WTC11 (cell line): ENCODE data around the gene LYRM1. TPM values are rescaled to one million over a fixed set of nuclear protein-coding genes. Genes with fewer than 3 reads are reported as not detected.

Source experiments
- ATAC-seq: fragments of 200-7000 bp; cut with Tn5 transposase; 2 replicates; pipeline ENCODE4 v1.10.0; 2021; ENCODE audit warnings: mild to moderate bottlenecking, moderate library complexity
- CTCF ChIA-PET: fragments of 300-600 bp; sonication (Branson Sonifier 250); formaldehyde crosslinking; loops from one replicate; lab custom pipeline; 2021; ENCODE audit warnings: antibody characterized with exemption; lab: Charles Lee
- POLR2A ChIA-PET: fragments of 350-600 bp; sonication (Branson Sonifier 250); formaldehyde crosslinking; loops from one replicate; lab custom pipeline; 2021; ENCODE audit warnings: antibody characterized with exemption; lab: Charles Lee
- DNase-seq: peaks from one replicate; pipeline ENCODE4 v3.0.0; 2021; ENCODE audit warnings: low spot score
- H3K27ac Mint-ChIP-seq: 2 replicates; pipeline ENCODE4 v1.8.0; 2021; ENCODE audit warnings: mixed read lengths
- H3K27me3 Mint-ChIP-seq: 2 replicates; pipeline ENCODE4 v1.8.0; 2021; ENCODE audit warnings: low read depth, mild to moderate bottlenecking, moderate library complexity, mixed read lengths
- H3K36me3 Mint-ChIP-seq: 2 replicates; pipeline ENCODE4 v1.8.0; 2021; ENCODE audit warnings: mixed read lengths
- H3K4me1 Mint-ChIP-seq: 2 replicates; pipeline ENCODE4 v1.8.0; 2022; ENCODE audit warnings: mixed read lengths
- H3K4me3 Mint-ChIP-seq: 2 replicates; pipeline ENCODE4 v1.8.0; 2021; ENCODE audit warnings: mild to moderate bottlenecking, moderate library complexity, mixed read lengths
- H3K9me3 Mint-ChIP-seq: 2 replicates; pipeline ENCODE4 v1.8.0; 2021; ENCODE audit warnings: mixed read lengths
- CDX4 ChIP-seq: fragments of 250-450 bp; sonication (Bioruptor Pico); IDR thresholded peaks from 2 replicates; pipeline ENCODE4 v1.9.0; 2021; ENCODE audit warnings: moderate library complexity, mild to moderate bottlenecking, inconsistent platforms, borderline replicate concordance
- E2F5 ChIP-seq: sonication (generic); formaldehyde crosslinking; IDR thresholded peaks from 2 replicates; pipeline ENCODE4 v1.8.1; 2022; ENCODE audit warnings: mild to moderate bottlenecking, moderate library complexity, missing genetic modification reagents
- ESRRA ChIP-seq: sonication (generic); formaldehyde crosslinking; IDR thresholded peaks from 2 replicates; pipeline ENCODE4 v1.8.1; 2022; ENCODE audit warnings: mild to moderate bottlenecking, missing genetic modification reagents, borderline replicate concordance
- FOXJ3 ChIP-seq: sonication (generic); formaldehyde crosslinking; IDR thresholded peaks from 2 replicates; pipeline ENCODE4 v1.9.0; 2021; ENCODE audit warnings: missing genetic modification reagents, mild to moderate bottlenecking, borderline replicate concordance
- GRHL2 ChIP-seq: fragments of 250-450 bp; sonication (Bioruptor Pico); IDR thresholded peaks from 2 replicates; pipeline ENCODE4 v1.8.0; 2022; ENCODE audit warnings: mild to moderate bottlenecking, moderate library complexity; ENCODE audit not compliant: insufficient replicate concordance, severe bottlenecking
- HMGA2 ChIP-seq: fragments of 250-450 bp; sonication (Bioruptor Pico); IDR thresholded peaks from 2 replicates; pipeline ENCODE4 v1.4.0; 2021; ENCODE audit warnings: mild to moderate bottlenecking, moderate library complexity
- NR2C2 ChIP-seq: sonication (generic); formaldehyde crosslinking; IDR thresholded peaks from 2 replicates; pipeline ENCODE4 v1.8.0; 2022; ENCODE audit warnings: mild to moderate bottlenecking, missing genetic modification reagents
- TP53 ChIP-seq: sonication (generic); formaldehyde crosslinking; IDR thresholded peaks from 2 replicates; pipeline ENCODE4 v1.8.1; 2023; ENCODE audit warnings: mild to moderate bottlenecking, missing genetic modification reagents
- ZBTB21 ChIP-seq: sonication (generic); formaldehyde crosslinking; IDR thresholded peaks from 2 replicates; pipeline ENCODE4 v1.8.1; 2023; ENCODE audit warnings: mild to moderate bottlenecking, missing genetic modification reagents, borderline replicate concordance
- ZNF416 ChIP-seq: fragments of 250-450 bp; sonication (Bioruptor Pico); IDR thresholded peaks from 2 replicates; pipeline ENCODE4 v1.9.0; 2021; ENCODE audit warnings: mild to moderate bottlenecking, inconsistent platforms
- ZNF671 ChIP-seq: fragments of 250-450 bp; sonication (Bioruptor Pico); IDR thresholded peaks from 2 replicates; pipeline ENCODE4 v1.8.0; 2021; ENCODE audit warnings: mild to moderate bottlenecking
- total RNA-seq: library from RNA; stranded (reverse); gene quantifications from 3 replicates; pipeline ENCODE4 v1.2.3, GENCODE V29; 2021
- TF ChIP-seq, protein P1 (sequence below): sonication (generic); formaldehyde crosslinking; IDR thresholded peaks from 2 replicates; pipeline ENCODE4 v1.8.1; 2023; ENCODE audit warnings: mild to moderate bottlenecking, missing genetic modification reagents
- TF ChIP-seq, protein P2 (sequence below): sonication (generic); formaldehyde crosslinking; IDR thresholded peaks from 2 replicates; pipeline ENCODE4 v1.8.0; 2022; ENCODE audit warnings: mild to moderate bottlenecking, missing genetic modification reagents
- TF ChIP-seq, protein P3 (sequence below): sonication (generic); formaldehyde crosslinking; IDR thresholded peaks from 2 replicates; pipeline ENCODE4 v1.8.1; 2022; ENCODE audit warnings: low read depth, mild to moderate bottlenecking, moderate library complexity, missing genetic modification reagents, borderline replicate concordance
- TF ChIP-seq, protein P4 (sequence below): fragments of 250-450 bp; sonication (Bioruptor Pico); conservative IDR thresholded peaks from 2 replicates; pipeline ENCODE4 v1.9.0; 2021; ENCODE audit warnings: mild to moderate bottlenecking
- TF ChIP-seq, protein P5 (sequence below): fragments of 250-450 bp; sonication (Bioruptor Pico); IDR thresholded peaks from 2 replicates; pipeline ENCODE4 v1.9.0; 2021; ENCODE audit warnings: mild to moderate bottlenecking
- TF ChIP-seq, protein P6 (sequence below): sonication (generic); formaldehyde crosslinking; IDR thresholded peaks from 2 replicates; pipeline ENCODE4 v1.8.0; 2022; ENCODE audit warnings: mild to moderate bottlenecking, missing genetic modification reagents
- TF ChIP-seq, protein P7 (sequence below): sonication (generic); formaldehyde crosslinking; IDR thresholded peaks from 2 replicates; pipeline ENCODE4 v1.8.0; 2023; ENCODE audit warnings: missing genetic modification reagents
- TF ChIP-seq, protein P8 (sequence below): sonication (generic); formaldehyde crosslinking; IDR thresholded peaks from 2 replicates; pipeline ENCODE4 v1.8.1; 2022; ENCODE audit warnings: missing genetic modification reagents, borderline replicate concordance

The LYRM1 gene
- total RNA-seq, 1 experiment from 2014 or later: 11.4 TPM

- H3K9me3 Mint-ChIP-seq: no peaks in the 10 kb centered on the region
- ATAC-seq (no peak), DNase-seq (no peak)
- TF ChIP-seq, protein P1, sequence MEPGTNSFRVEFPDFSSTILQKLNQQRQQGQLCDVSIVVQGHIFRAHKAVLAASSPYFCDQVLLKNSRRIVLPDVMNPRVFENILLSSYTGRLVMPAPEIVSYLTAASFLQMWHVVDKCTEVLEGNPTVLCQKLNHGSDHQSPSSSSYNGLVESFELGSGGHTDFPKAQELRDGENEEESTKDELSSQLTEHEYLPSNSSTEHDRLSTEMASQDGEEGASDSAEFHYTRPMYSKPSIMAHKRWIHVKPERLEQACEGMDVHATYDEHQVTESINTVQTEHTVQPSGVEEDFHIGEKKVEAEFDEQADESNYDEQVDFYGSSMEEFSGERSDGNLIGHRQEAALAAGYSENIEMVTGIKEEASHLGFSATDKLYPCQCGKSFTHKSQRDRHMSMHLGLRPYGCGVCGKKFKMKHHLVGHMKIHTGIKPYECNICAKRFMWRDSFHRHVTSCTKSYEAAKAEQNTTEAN: no peak
- TF ChIP-seq HMGA2: peak; percentile 94
- H3K4me3 Mint-ChIP-seq: no peak overlapping the region
- H3K27me3 Mint-ChIP-seq: no peaks in the 10 kb centered on the region
- H3K36me3 Mint-ChIP-seq: no peaks in the 10 kb centered on the region
- ChIA-PET POLR2A (interaction anchor here (0.6 kb wide), 1 partner anchor 20 kb away, joined by 3 read pairs; the partner anchor contains the start of genes DCUN1D3 and LYRM1), CTCF (no interaction called here)
- no peak overlapping the region for H3K27ac Mint-ChIP-seq
- H3K4me1 Mint-ChIP-seq: peaks cover 14% of the 10 kb centered on the region
Observed at GRCh38 chr16:20920799-20921198, 20.2 kb downstream of the LYRM1 start.

DNA sequence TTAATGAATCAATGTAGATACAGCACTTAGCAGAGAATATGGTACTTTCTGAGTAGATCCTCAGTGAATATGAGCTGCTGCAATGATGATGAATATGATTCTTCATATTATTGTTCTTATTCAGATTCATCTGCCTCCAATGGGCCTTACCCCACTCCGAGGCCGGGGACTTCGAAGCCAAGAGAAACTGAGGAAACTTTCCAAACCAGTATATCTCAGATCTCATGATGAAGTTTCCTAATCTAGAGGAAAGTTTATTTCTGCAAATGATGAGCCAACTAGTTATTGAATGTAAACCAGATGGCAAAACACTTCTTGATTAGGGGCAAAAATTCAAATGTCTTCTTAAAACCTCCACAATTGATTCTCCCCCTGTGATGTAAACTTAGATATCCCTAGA lies 23.3 kb downstream of the LYRM1 start:
- H3K4me1 Mint-ChIP-seq: peaks cover 5% of the 10 kb centered on the region
- TF ChIP-seq TP53 (CRISPR knock-in tag) (no peak), FOXJ3 (CRISPR knock-in tag) (no peak), ESRRA (CRISPR knock-in tag) (no peak), E2F5 (CRISPR knock-in tag) (no peak), NR2C2 (CRISPR knock-in tag) (no peak), ZBTB21 (no peak)
- TF ChIP-seq, protein P2, sequence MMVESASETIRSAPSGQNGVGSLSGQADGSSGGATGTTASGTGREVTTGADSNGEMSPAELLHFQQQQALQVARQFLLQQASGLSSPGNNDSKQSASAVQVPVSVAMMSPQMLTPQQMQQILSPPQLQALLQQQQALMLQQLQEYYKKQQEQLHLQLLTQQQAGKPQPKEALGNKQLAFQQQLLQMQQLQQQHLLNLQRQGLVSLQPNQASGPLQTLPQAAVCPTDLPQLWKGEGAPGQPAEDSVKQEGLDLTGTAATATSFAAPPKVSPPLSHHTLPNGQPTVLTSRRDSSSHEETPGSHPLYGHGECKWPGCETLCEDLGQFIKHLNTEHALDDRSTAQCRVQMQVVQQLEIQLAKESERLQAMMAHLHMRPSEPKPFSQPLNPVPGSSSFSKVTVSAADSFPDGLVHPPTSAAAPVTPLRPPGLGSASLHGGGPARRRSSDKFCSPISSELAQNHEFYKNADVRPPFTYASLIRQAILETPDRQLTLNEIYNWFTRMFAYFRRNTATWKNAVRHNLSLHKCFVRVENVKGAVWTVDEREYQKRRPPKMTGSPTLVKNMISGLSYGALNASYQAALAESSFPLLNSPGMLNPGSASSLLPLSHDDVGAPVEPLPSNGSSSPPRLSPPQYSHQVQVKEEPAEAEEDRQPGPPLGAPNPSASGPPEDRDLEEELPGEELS (CRISPR knock-in tag): no peak
- TF ChIP-seq, protein P3, sequence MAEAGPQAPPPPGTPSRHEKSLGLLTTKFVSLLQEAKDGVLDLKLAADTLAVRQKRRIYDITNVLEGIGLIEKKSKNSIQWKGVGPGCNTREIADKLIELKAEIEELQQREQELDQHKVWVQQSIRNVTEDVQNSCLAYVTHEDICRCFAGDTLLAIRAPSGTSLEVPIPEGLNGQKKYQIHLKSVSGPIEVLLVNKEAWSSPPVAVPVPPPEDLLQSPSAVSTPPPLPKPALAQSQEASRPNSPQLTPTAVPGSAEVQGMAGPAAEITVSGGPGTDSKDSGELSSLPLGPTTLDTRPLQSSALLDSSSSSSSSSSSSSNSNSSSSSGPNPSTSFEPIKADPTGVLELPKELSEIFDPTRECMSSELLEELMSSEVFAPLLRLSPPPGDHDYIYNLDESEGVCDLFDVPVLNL (CRISPR knock-in tag): no peak
- TF ChIP-seq, protein P4, sequence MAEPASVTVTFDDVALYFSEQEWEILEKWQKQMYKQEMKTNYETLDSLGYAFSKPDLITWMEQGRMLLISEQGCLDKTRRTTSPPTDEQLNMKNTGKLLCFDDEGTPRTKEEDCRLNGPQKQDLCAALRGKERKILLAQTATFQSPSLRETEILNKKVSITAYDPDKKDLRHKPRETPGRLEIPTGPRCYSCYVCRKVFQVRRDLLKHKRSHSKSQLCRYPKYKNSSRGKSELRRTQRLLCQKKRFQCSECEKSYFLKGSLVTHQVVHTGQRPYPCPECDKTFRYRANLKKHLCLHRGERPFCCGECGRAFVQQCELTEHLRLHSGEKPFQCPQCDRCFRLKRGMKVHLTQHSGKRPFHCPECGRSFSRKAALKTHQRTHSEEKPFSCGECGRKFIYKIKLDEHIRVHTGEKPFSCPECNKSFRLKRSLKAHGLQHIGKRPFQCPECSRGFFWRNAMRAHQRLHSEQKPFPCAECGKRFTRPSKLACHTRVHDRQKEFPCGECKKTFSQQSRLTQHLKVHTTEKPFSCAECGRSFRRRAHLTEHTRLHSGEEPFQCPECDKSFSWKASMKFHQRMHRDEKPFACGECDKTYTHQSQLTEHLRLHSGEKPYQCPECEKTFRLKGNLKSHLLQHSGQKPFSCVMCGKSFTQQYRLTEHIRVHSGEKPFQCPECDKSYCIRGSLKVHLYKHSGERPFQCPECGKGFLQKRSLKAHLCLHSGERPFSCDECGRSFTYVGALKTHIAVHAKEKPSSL (CRISPR knock-in tag): no peak
- DNase-seq (no peak), ATAC-seq (no peak)
- POLR2A ChIA-PET: no interaction called here
- no peaks in the 10 kb centered on the region for H3K9me3 Mint-ChIP-seq
- no peaks in the 10 kb centered on the region for H3K36me3 Mint-ChIP-seq
- H3K4me3 Mint-ChIP-seq: no peak overlapping the region
- H3K27me3 Mint-ChIP-seq: no peaks in the 10 kb centered on the region
- CTCF ChIA-PET: no interaction called here
- no peak overlapping the region for H3K27ac Mint-ChIP-seq

GRCh38 chr16:20925751-20926150 lies 25.2 kb downstream of the LYRM1 start:
- ATAC-seq (no peak), DNase-seq (no peak)
- Mint-ChIP-seq H3K36me3 (no peaks in the 10 kb centered on the region), H3K27ac (no peak overlapping the region; the same call in 1 of the 2 replicates), H3K4me3 (no peak overlapping the region), H3K9me3 (no peaks in the 10 kb centered on the region), H3K4me1 (no peaks in the 10 kb centered on the region), H3K27me3 (no peaks in the 10 kb centered on the region)
- ChIA-PET CTCF (no interaction called here), POLR2A (no interaction called here)
- TF ChIP-seq CDX4 (CRISPR knock-in tag) (no peak), ZNF416 (CRISPR knock-in tag) (no peak), GRHL2 (no peak), ZNF671 (CRISPR knock-in tag) (no peak)
- TF ChIP-seq, protein P5, sequence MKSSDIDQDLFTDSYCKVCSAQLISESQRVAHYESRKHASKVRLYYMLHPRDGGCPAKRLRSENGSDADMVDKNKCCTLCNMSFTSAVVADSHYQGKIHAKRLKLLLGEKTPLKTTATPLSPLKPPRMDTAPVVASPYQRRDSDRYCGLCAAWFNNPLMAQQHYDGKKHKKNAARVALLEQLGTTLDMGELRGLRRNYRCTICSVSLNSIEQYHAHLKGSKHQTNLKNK (CRISPR knock-in tag): no peak
- TF ChIP-seq, protein P6, sequence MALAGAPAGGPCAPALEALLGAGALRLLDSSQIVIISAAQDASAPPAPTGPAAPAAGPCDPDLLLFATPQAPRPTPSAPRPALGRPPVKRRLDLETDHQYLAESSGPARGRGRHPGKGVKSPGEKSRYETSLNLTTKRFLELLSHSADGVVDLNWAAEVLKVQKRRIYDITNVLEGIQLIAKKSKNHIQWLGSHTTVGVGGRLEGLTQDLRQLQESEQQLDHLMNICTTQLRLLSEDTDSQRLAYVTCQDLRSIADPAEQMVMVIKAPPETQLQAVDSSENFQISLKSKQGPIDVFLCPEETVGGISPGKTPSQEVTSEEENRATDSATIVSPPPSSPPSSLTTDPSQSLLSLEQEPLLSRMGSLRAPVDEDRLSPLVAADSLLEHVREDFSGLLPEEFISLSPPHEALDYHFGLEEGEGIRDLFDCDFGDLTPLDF (CRISPR knock-in tag): no peak
- TF ChIP-seq, protein P7, sequence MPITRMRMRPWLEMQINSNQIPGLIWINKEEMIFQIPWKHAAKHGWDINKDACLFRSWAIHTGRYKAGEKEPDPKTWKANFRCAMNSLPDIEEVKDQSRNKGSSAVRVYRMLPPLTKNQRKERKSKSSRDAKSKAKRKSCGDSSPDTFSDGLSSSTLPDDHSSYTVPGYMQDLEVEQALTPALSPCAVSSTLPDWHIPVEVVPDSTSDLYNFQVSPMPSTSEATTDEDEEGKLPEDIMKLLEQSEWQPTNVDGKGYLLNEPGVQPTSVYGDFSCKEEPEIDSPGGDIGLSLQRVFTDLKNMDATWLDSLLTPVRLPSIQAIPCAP (CRISPR knock-in tag): no peak
- TF ChIP-seq, protein P8, sequence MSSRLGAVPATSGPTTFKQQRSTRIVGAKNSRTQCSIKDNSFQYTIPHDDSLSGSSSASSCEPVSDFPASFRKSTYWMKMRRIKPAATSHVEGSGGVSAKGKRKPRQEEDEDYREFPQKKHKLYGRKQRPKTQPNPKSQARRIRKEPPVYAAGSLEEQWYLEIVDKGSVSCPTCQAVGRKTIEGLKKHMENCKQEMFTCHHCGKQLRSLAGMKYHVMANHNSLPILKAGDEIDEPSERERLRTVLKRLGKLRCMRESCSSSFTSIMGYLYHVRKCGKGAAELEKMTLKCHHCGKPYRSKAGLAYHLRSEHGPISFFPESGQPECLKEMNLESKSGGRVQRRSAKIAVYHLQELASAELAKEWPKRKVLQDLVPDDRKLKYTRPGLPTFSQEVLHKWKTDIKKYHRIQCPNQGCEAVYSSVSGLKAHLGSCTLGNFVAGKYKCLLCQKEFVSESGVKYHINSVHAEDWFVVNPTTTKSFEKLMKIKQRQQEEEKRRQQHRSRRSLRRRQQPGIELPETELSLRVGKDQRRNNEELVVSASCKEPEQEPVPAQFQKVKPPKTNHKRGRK (CRISPR knock-in tag): no peak
